22Rv1 (cell line): ENCODE data around the gene HOXC12.

ENCODE experiments used
- ZFX ChIP-seq: fragments of 450-650 bp; IDR thresholded peaks from 2 replicates; pipeline ENCODE4 v1.6.1; 2017; ENCODE audit warnings: antibody characterized with exemption, borderline replicate concordance
- TF ChIP-seq, protein P1 (sequence below): fragments of 450-650 bp; IDR thresholded peaks from 2 replicates; pipeline ENCODE4 v1.5.1; 2017; ENCODE audit warnings: mild to moderate bottlenecking

DNA sequence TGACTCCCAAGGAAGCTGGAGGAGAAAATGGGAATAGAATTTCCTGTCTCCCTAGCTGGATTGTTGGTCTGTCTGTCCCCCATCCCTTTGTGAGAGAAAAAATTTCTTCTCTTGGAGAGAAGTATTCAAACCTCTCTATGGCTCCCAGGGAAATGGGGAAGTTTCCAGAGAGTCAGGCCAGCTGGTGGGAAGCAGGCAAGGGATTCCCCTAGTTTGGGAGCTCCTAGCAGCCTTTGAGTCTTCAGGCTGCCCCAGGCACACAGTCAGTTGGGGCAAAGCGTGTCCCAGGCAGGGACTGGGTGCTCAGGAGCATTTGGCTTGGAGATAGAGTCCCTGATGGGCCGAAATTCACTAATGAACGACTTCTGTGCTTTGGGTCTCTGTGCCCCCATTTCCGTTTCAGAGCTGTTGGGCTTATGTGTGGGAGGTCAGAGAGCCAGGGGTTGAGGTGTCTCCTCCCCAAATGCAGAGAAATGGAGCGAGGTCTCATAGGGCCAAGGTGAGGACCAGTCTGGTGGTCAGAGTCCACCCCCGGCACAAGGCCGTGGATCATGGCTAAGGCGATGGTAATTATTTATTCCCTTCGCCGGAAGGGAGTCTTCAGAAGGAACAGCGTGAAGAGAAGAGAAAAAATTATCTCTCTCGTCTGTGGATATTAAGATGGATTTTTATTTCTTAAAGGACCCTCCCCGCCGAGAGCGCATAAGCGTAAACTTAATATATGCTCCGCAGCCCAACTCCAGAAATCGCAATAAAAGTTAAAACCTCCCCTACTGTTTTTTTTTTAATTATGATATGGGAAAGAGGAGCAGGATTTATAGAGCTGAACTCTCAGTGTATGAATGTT is 38.7 kb downstream of the HOXC12 start:
- TF ChIP-seq, protein P1, sequence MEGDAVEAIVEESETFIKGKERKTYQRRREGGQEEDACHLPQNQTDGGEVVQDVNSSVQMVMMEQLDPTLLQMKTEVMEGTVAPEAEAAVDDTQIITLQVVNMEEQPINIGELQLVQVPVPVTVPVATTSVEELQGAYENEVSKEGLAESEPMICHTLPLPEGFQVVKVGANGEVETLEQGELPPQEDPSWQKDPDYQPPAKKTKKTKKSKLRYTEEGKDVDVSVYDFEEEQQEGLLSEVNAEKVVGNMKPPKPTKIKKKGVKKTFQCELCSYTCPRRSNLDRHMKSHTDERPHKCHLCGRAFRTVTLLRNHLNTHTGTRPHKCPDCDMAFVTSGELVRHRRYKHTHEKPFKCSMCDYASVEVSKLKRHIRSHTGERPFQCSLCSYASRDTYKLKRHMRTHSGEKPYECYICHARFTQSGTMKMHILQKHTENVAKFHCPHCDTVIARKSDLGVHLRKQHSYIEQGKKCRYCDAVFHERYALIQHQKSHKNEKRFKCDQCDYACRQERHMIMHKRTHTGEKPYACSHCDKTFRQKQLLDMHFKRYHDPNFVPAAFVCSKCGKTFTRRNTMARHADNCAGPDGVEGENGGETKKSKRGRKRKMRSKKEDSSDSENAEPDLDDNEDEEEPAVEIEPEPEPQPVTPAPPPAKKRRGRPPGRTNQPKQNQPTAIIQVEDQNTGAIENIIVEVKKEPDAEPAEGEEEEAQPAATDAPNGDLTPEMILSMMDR, result no peak
- TF ChIP-seq ZFX, result no peak
